Activated gamma-delta T cell (primary cell): Measurements from ENCODE around the gene GRIK4.
"Not testable (repeated sequence)": the region's sequence is repeated elsewhere in the genome, so short reads cannot be mapped to it uniquely, and the experiment has no call there.

Experiments used
- DNase-seq: peaks from one replicate; lab custom pipeline; 2025; lab: John Stamatoyannopoulos, UW

GRIK4 gene

GRCh38 chr11:120994091-120994859 is 482.7 kb downstream of the GRIK4 start:
- DNase-seq = no peak

- DNase-seq = no peak
Measured at GRCh38 chr11:120995184-120995583, 483.6 kb downstream of the GRIK4 start.

GRCh38 chr11:120996973-120997372 is 485.4 kb downstream of the GRIK4 start:
- no peak for DNase-seq

GRCh38 chr11:120998581-120998980 is 487.0 kb downstream of the GRIK4 start:
- no peak for DNase-seq

- no peak for DNase-seq
Measured at GRCh38 chr11:121004206-121004840, 492.8 kb downstream of the GRIK4 start.

GRCh38 chr11:121006922-121007321 is 495.4 kb downstream of the GRIK4 start:
- DNase-seq = no peak

GRCh38 chr11:121008551-121008950 is 497.0 kb downstream of the GRIK4 start:
- DNase-seq = no peak

- no peak for DNase-seq
Measured at GRCh38 chr11:121012091-121012490, 500.5 kb downstream of the GRIK4 start.

- DNase-seq = no peak
Measured at GRCh38 chr11:121018746-121019145, 507.2 kb downstream of the GRIK4 start.

- DNase-seq = not testable (repeated sequence)
Measured at GRCh38 chr11:121021718-121022117, 510.2 kb downstream of the GRIK4 start.

- DNase-seq = peak; percentile 58
Measured at GRCh38 chr11:121023848-121024751, 512.6 kb downstream of the GRIK4 start, which contains the start of gene TBCEL. TBCEL (plus strand) TSS chr11:121024102; CDS start chr11:121045691, 21,589 bp downstream.

GRCh38 chr11:121024989-121025388 is 513.4 kb downstream of the GRIK4 start:
- no peak for DNase-seq

- no peak for DNase-seq
Measured at GRCh38 chr11:121029153-121029552, 517.6 kb downstream of the GRIK4 start.

GRCh38 chr11:121029813-121030445 is 518.4 kb downstream of the GRIK4 start:
- DNase-seq = no peak

- DNase-seq = no peak
Measured at GRCh38 chr11:121031167-121031566, 519.6 kb downstream of the GRIK4 start.

- DNase-seq = not testable (repeated sequence)
Measured at GRCh38 chr11:121031648-121032047, 520.1 kb downstream of the GRIK4 start.

GRCh38 chr11:121032546-121032945 is 521.0 kb downstream of the GRIK4 start:
- no peak for DNase-seq

GRCh38 chr11:121033635-121034034 is 522.1 kb downstream of the GRIK4 start:
- DNase-seq = no peak

- DNase-seq = no peak
Measured at GRCh38 chr11:121035169-121035755, 523.7 kb downstream of the GRIK4 start.

- DNase-seq = no peak
Measured at GRCh38 chr11:121035780-121036179, 524.2 kb downstream of the GRIK4 start.

- no peak for DNase-seq
Measured at GRCh38 chr11:121037016-121037415, 525.5 kb downstream of the GRIK4 start.
